Keratinocyte (primary cell): ENCODE data around the gene MAP1S. TPM values are rescaled to one million over a fixed set of nuclear protein-coding genes. Genes with fewer than 3 reads are reported as not detected.

Source experiments
- DNase-seq: peaks from one replicate; pipeline ENCODE4 v3.0.0-alpha.2; 2011; ENCODE audit warnings: low read depth, missing footprints, low spot score
- FAIRE-seq: peaks from 2 replicates; lab custom pipeline; 2011; peaks lifted over from hg19 to GRCh38; lab: Jason Lieb, UNC
- H2AFZ ChIP-seq: 2 replicates; pipeline ENCODE4 v1.6.0; 2012; ENCODE audit warnings: low read length, control low read depth, inconsistent platforms; ENCODE audit not compliant: control insufficient read depth
- H3K27ac ChIP-seq: 2 replicates; pipeline ENCODE4 v1.5.1; 2011; ENCODE audit warnings: low read length; ENCODE audit not compliant: control insufficient read depth, insufficient read depth
- H3K27me3 ChIP-seq: 3 replicates; pipeline ENCODE4 v1.6.0; 2011; ENCODE audit warnings: low read length; ENCODE audit not compliant: control insufficient read depth, insufficient read depth; ENCODE audit errors: extremely low read depth
- H3K36me3 ChIP-seq, 2 experiments: 2 replicates in 1 of 2; 3 replicates in 1 of 2; pipeline ENCODE4 v1.5.1; 2011; ENCODE audit warnings: low read length in 2 of 2, mild to moderate bottlenecking in 1 of 2; ENCODE audit not compliant: control insufficient read depth in 2 of 2, insufficient read depth in 2 of 2; ENCODE audit errors: extremely low read depth in 1 of 2
- H3K4me1 ChIP-seq: 3 replicates; pipeline ENCODE4 v1.5.1; 2011; ENCODE audit warnings: low read length; ENCODE audit not compliant: control insufficient read depth, insufficient read depth; ENCODE audit errors: extremely low read depth
- H3K4me2 ChIP-seq: 3 replicates; pipeline ENCODE4 v1.6.0; 2011; ENCODE audit warnings: low read depth, low read length; ENCODE audit not compliant: control insufficient read depth, insufficient read depth; ENCODE audit errors: extremely low read depth
- H3K4me3 ChIP-seq, 3 experiments: fragments of 200-600 bp in 1 of 3; sonication (generic) in 1 of 3; 2 replicates in 2 of 3; 3 replicates in 1 of 3; pipeline ENCODE4 v1.5.1; 2011 to 2016; ENCODE audit warnings: low read length in 3 of 3, mild to moderate bottlenecking in 3 of 3, control low read depth in 2 of 3, inconsistent platforms in 1 of 3, low read depth in 1 of 3, mixed read lengths in 1 of 3, mixed run types in 1 of 3, moderate library complexity in 1 of 3; ENCODE audit not compliant: control insufficient read depth in 2 of 3, insufficient read depth in 2 of 3; ENCODE audit errors: extremely low read depth in 1 of 3
- H3K79me2 ChIP-seq: 2 replicates; pipeline ENCODE4 v1.6.0; 2012; ENCODE audit warnings: low read length; ENCODE audit not compliant: control insufficient read depth, insufficient read depth
- H3K9ac ChIP-seq: 3 replicates; pipeline ENCODE4 v1.6.0; 2011; ENCODE audit warnings: low read length; ENCODE audit not compliant: control insufficient read depth, insufficient read depth; ENCODE audit errors: extremely low read depth
- H3K9me1 ChIP-seq: 3 replicates; pipeline ENCODE4 v1.6.0; 2011; ENCODE audit warnings: low read length; ENCODE audit not compliant: control insufficient read depth, insufficient read depth; ENCODE audit errors: extremely low read depth
- H3K9me3 ChIP-seq: 2 replicates; pipeline ENCODE4 v1.5.1; 2012; ENCODE audit warnings: low read depth, low read length; ENCODE audit not compliant: control insufficient read depth
- H4K20me1 ChIP-seq: 3 replicates; pipeline ENCODE4 v1.6.0; 2011; ENCODE audit warnings: low read length; ENCODE audit not compliant: control insufficient read depth, insufficient read depth; ENCODE audit errors: extremely low read depth
- EZH2 ChIP-seq: IDR thresholded peaks from one replicate; pipeline ENCODE4 v1.6.1; 2012; ENCODE audit warnings: inconsistent platforms, mild to moderate bottlenecking, low read length, moderate library complexity
- dilution Hi-C: fragments of 300-500 bp; cut with MboI; formaldehyde crosslinking; loops from one replicate; pipeline ENCODE4 v1.7.0; 2020; ENCODE audit warnings: low sequenced_read_pairs; ENCODE audit not compliant: extremely low pct_ligation_motif_present
- polyA plus RNA-seq, 5 experiments: library from polyadenylated mRNA; depleted of rRNA in 3 of 5; stranded (reverse) in 3 of 5; stranded (forward) in 1 of 5; unstranded in 1 of 5; fragments of >200 nt; gene quantifications; 1 replicate in 1 of 5; 2 replicates in 3 of 5; 3 replicates in 1 of 5; pipeline versions ENCODE4 v1.2.1 to v1.2.3, GENCODE V29; 2011 to 2012; ENCODE audit warnings: missing spikeins in 2 of 5, low read depth in 1 of 5, low replicate concordance in 1 of 5
- TF ChIP-seq, protein P1 (sequence below), 3 experiments: IDR thresholded peaks in 1 of 3; conservative IDR thresholded peaks in 1 of 3; optimal IDR thresholded peaks in 1 of 3; 2 replicates in 2 of 3; 3 replicates in 1 of 3; pipeline versions ENCODE3 to v1.5.1; 2011; ENCODE audit warnings: low read length in 3 of 3, mild to moderate bottlenecking in 3 of 3, moderate library complexity in 2 of 3, control low read depth in 1 of 3, inconsistent platforms in 1 of 3; ENCODE audit not compliant: insufficient read depth in 2 of 3; ENCODE audit errors: extremely low read depth in 1 of 3

The MAP1S gene
- polyA plus RNA-seq, 1 donor (not counting 4 experiments of a cell fraction or from before 2014, with no cell fraction given), result 3.7 TPM

DNA sequence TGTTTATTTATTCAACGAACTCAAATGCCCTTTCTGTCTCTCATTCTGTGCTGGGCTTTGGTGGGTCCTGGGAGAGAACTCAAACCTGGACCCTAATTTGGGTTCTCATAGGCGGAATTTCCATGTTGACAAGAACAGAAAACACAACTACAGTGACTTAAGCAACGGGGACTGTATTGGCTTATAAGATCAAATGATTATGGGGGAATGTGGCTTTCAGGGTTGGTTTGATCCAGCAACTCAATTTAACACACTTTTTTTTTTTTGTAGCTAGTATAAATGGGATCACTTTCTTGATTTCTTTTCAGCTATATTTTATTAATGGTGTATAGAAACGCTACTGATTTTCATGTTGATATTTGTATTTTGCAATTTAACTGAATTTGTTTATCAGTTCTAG is 41.9 kb downstream of the MAP1S start:
- H3K4me1 ChIP-seq, result peaks cover 3% of the 10 kb centered on the region
- TF ChIP-seq EZH2, result no peak
- TF ChIP-seq, protein P1, sequence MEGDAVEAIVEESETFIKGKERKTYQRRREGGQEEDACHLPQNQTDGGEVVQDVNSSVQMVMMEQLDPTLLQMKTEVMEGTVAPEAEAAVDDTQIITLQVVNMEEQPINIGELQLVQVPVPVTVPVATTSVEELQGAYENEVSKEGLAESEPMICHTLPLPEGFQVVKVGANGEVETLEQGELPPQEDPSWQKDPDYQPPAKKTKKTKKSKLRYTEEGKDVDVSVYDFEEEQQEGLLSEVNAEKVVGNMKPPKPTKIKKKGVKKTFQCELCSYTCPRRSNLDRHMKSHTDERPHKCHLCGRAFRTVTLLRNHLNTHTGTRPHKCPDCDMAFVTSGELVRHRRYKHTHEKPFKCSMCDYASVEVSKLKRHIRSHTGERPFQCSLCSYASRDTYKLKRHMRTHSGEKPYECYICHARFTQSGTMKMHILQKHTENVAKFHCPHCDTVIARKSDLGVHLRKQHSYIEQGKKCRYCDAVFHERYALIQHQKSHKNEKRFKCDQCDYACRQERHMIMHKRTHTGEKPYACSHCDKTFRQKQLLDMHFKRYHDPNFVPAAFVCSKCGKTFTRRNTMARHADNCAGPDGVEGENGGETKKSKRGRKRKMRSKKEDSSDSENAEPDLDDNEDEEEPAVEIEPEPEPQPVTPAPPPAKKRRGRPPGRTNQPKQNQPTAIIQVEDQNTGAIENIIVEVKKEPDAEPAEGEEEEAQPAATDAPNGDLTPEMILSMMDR (optimal IDR thresholded peaks at IDR 0.05 in 1 of 3, IDR thresholded peaks at IDR 0.05 in 1 of 3, conservative IDR thresholded peaks at IDR 0.05 in 1 of 3; ENCODE audit: extremely low read depth in 1 of 3, insufficient read depth in 2 of 3, low read length in 3 of 3), result no peak
- H3K4me2 ChIP-seq, result no peak overlapping the region
- H3K27me3 ChIP-seq, result peaks cover 5% of the 10 kb centered on the region
- H2AFZ ChIP-seq, result no peak overlapping the region
- dilution Hi-C loops, result no loop called here
- H4K20me1 ChIP-seq, result no peaks in the 10 kb centered on the region
- no peak overlapping the region for H3K4me3 ChIP-seq
- no peak overlapping the region for H3K9ac ChIP-seq
- no peak overlapping the region for H3K27ac ChIP-seq
- H3K36me3 ChIP-seq, result no peaks in the 10 kb centered on the region
- DNase-seq (no peak), FAIRE-seq (no peak)
- no peaks in the 10 kb centered on the region for H3K9me3 ChIP-seq
- no peaks in the 10 kb centered on the region for H3K79me2 ChIP-seq
- no peaks in the 10 kb centered on the region for H3K9me1 ChIP-seq

DNA sequence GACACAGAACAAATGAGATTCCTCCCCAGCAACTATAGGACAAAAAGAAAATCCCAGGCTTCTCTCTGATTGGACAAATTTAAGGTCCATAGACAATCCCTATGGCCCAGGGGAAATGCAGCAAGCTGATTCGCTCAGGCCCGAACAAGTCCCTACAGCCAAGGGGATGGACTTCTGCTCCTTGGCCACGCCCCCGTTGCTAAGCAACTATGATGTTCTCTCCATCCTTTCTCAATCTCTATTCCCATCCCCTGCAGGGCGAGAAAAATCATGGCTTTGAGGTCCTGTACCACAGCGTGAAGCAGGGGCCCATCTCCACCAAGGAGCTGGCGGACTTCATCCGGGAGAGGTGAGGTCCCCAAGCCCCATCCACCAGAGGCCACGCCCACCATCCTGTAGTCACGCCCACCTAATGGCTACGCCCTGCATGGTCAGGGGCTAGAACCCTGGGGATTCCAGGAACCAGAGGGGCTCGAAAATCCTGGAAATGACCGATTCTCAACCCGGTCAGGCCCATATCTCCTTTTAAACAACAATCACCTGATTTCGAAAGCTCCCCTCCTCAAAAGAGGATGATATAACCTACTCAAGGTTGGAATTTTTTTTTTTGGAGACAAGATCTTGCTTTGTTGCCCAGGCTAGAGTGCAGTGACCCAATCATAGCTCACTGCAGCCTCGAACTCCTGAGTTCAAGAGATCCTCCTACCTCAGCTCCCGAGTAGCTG is 43.4 kb downstream of the MAP1S start:
- H3K27me3 ChIP-seq, result no peaks in the 10 kb centered on the region
- H4K20me1 ChIP-seq, result no peaks in the 10 kb centered on the region
- peaks cover 3% of the 10 kb centered on the region for H3K4me1 ChIP-seq
- H3K9me3 ChIP-seq, result no peaks in the 10 kb centered on the region
- no peaks in the 10 kb centered on the region for H3K79me2 ChIP-seq
- TF ChIP-seq, protein P1 (optimal IDR thresholded peaks at IDR 0.05 in 1 of 3, IDR thresholded peaks at IDR 0.05 in 1 of 3, conservative IDR thresholded peaks at IDR 0.05 in 1 of 3; ENCODE audit: extremely low read depth in 1 of 3, insufficient read depth in 2 of 3, low read length in 3 of 3), result no peak
- no peak for TF ChIP-seq EZH2
- no peaks in the 10 kb centered on the region for H3K9me1 ChIP-seq
- H3K9ac ChIP-seq, result no peak overlapping the region
- H3K4me2 ChIP-seq, result no peak overlapping the region
- H3K36me3 ChIP-seq, result no peaks in the 10 kb centered on the region
- DNase-seq (no peak), FAIRE-seq (no peak)
- no peak overlapping the region for H2AFZ ChIP-seq
- H3K27ac ChIP-seq, result no peak overlapping the region
- no peak overlapping the region for H3K4me3 ChIP-seq
- dilution Hi-C loops, result no loop called here
